GM23338 (cell line): ENCODE data around the gene TRPM3. TPM values are rescaled to one million over a fixed set of nuclear protein-coding genes. Genes with fewer than 3 reads are reported as not detected.

Experiments
- ATAC-seq: fragments of 200-7000 bp; cut with Tn5 transposase; 3 replicates; pipeline ENCODE4 v1.9.1; 2020
- DNase-seq: peaks from one replicate; pipeline ENCODE4 v3.0.0-alpha.2; 2015; ENCODE audit warnings: low spot score
- H2AFZ ChIP-seq: fragments of 200-600 bp; sonication (generic); 2 replicates; pipeline ENCODE4 v1.8.0; 2016; ENCODE audit warnings: antibody characterized with exemption, mild to moderate bottlenecking, moderate library complexity
- H3F3A ChIP-seq: fragments of 200-600 bp; sonication (generic); replicated peaks from 2 replicates; pipeline ENCODE4 v1.8.0; 2017; ENCODE audit warnings: antibody characterized with exemption, mixed run types, low read depth
- H3K27ac ChIP-seq: fragments of 200-600 bp; sonication (generic); 2 replicates; pipeline ENCODE4 v1.6.1; 2016; ENCODE audit warnings: low read depth
- H3K27me3 ChIP-seq: fragments of 200-600 bp; sonication (generic); 2 replicates; pipeline ENCODE4 v1.8.0; 2016; ENCODE audit warnings: mild to moderate bottlenecking, mixed run types, moderate library complexity; ENCODE audit not compliant: insufficient read depth
- H3K36me3 ChIP-seq: fragments of 200-600 bp; sonication (generic); 2 replicates; pipeline ENCODE4 v1.8.0; 2016; ENCODE audit warnings: mild to moderate bottlenecking; ENCODE audit not compliant: insufficient read depth
- H3K4me1 ChIP-seq: fragments of 200-600 bp; sonication (generic); 2 replicates; pipeline ENCODE4 v1.8.0; 2016; ENCODE audit warnings: mild to moderate bottlenecking, moderate library complexity; ENCODE audit not compliant: insufficient read depth
- H3K4me2 ChIP-seq: fragments of 200-600 bp; sonication (generic); 2 replicates; pipeline ENCODE4 v1.7.1; 2017; ENCODE audit warnings: mixed run types
- H3K4me3 ChIP-seq: fragments of 200-600 bp; sonication (generic); 2 replicates; pipeline ENCODE4 v1.6.1; 2016; ENCODE audit warnings: mixed run types
- H3K79me2 ChIP-seq: fragments of 200-600 bp; sonication (generic); replicated peaks from 2 replicates; pipeline ENCODE4 v1.8.0; 2017; ENCODE audit warnings: mild to moderate bottlenecking; ENCODE audit not compliant: insufficient read depth
- H3K9me2 ChIP-seq: fragments of 200-600 bp; sonication (generic); 2 replicates; pipeline ENCODE4 v1.8.0; 2017; ENCODE audit not compliant: insufficient read depth
- H4K20me1 ChIP-seq: fragments of 200-600 bp; sonication (generic); replicated peaks from 2 replicates; pipeline ENCODE4 v1.8.0; 2017; ENCODE audit warnings: mild to moderate bottlenecking; ENCODE audit not compliant: insufficient read depth
- H3K27ac Mint-ChIP-seq: 2 replicates; pipeline ENCODE4 v1.8.0; 2020; ENCODE audit warnings: inconsistent platforms, mild to moderate bottlenecking, moderate library complexity, mixed read lengths
- H3K27me3 Mint-ChIP-seq: 3 replicates; pipeline ENCODE4 v1.8.0; 2022; ENCODE audit warnings: low read depth, mild to moderate bottlenecking, moderate library complexity, mixed read lengths, inconsistent platforms; ENCODE audit not compliant: insufficient read depth, poor library complexity
- H3K36me3 Mint-ChIP-seq: 3 replicates; pipeline ENCODE4 v1.8.0; 2021; ENCODE audit warnings: low read depth, mild to moderate bottlenecking, inconsistent platforms, moderate library complexity, mixed read lengths
- H3K4me1 Mint-ChIP-seq: 3 replicates; pipeline ENCODE4 v1.8.0; 2020; ENCODE audit warnings: mild to moderate bottlenecking, inconsistent platforms, mixed read lengths
- H3K4me3 Mint-ChIP-seq: 3 replicates; pipeline ENCODE4 v1.8.0; 2021; ENCODE audit warnings: moderate library complexity, mild to moderate bottlenecking, inconsistent platforms, mixed read lengths
- H3K9me3 Mint-ChIP-seq: 3 replicates; pipeline ENCODE4 v1.8.0; 2020; ENCODE audit warnings: moderate library complexity, mild to moderate bottlenecking, inconsistent platforms, mixed read lengths
- CREB1 ChIP-seq: fragments of 250-450 bp; sonication (Bioruptor Pico); IDR thresholded peaks from 2 replicates; pipeline ENCODE4 v1.5.0; 2020; ENCODE audit warnings: low read depth, mild to moderate bottlenecking, moderate library complexity
- ETS1 ChIP-seq: IDR thresholded peaks from 2 replicates; pipeline ENCODE4 v1.6.1; 2016; ENCODE audit warnings: antibody characterized with exemption
- EZH2 ChIP-seq: fragments of 200-600 bp; sonication (generic); IDR thresholded peaks from one replicate; pipeline ENCODE4 v1.8.0; 2017; ENCODE audit warnings: antibody characterized with exemption, mild to moderate bottlenecking, low read depth; ENCODE audit not compliant: unreplicated experiment
- EZH2phosphoT487 ChIP-seq: fragments of 200-600 bp; sonication (generic); IDR thresholded peaks from one replicate; pipeline ENCODE4 v1.8.1; 2018; ENCODE audit warnings: antibody characterized with exemption; ENCODE audit not compliant: unreplicated experiment
- JUNB ChIP-seq: IDR thresholded peaks from one replicate; pipeline ENCODE4 v1.6.1; 2016; ENCODE audit warnings: antibody characterized with exemption; ENCODE audit not compliant: unreplicated experiment
- NANOG ChIP-seq: IDR thresholded peaks from 2 replicates; pipeline ENCODE4 v1.6.1; 2016; ENCODE audit warnings: antibody characterized with exemption, borderline replicate concordance
- POLR2AphosphoS5 ChIP-seq: IDR thresholded peaks from 2 replicates; pipeline ENCODE4 v1.6.1; 2016; ENCODE audit warnings: antibody characterized with exemption, low read depth
- STAT1 ChIP-seq: IDR thresholded peaks from one replicate; pipeline ENCODE4 v1.6.1; 2016; ENCODE audit warnings: antibody characterized with exemption; ENCODE audit not compliant: unreplicated experiment
- ZNF114 ChIP-seq: fragments of 250-450 bp; sonication (Bioruptor Pico); IDR thresholded peaks from 2 replicates; pipeline ENCODE4 v1.5.0; 2020; ENCODE audit warnings: mild to moderate bottlenecking, moderate library complexity
- ZNF331 ChIP-seq: fragments of 250-450 bp; sonication (Bioruptor Pico); IDR thresholded peaks from 2 replicates; pipeline ENCODE4 v1.5.0; 2020; ENCODE audit warnings: low read depth, mild to moderate bottlenecking, moderate library complexity
- polyA plus RNA-seq: library from polyadenylated mRNA; unstranded; fragments of >200 nt; fragmentation: Nextera tagmentation; extraction: Ambion mirVana; gene quantifications from 2 replicates; pipeline ENCODE4 v1.2.1, GENCODE V29; 2016
- total RNA-seq: library from RNA; depleted of rRNA; stranded (reverse); fragments of >200 nt; shearing (Covaris generic); gene quantifications from 2 replicates; pipeline ENCODE4 v1.2.3, GENCODE V29; 2014
- TF ChIP-seq, protein P1 (sequence below), 2 experiments: fragments of 200-600 bp in 1 of 2; sonication (generic) in 1 of 2; conservative IDR thresholded peaks; 2 replicates each; pipeline versions ENCODE4 v1.5.1 to v1.6.1; 2016 to 2017; ENCODE audit warnings: antibody characterized with exemption in 2 of 2, low read depth in 2 of 2, mild to moderate bottlenecking in 2 of 2, moderate library complexity in 1 of 2
- TF ChIP-seq, protein P2 (sequence below): IDR thresholded peaks from one replicate; pipeline ENCODE4 v1.6.1; 2018; ENCODE audit warnings: antibody characterized with exemption; ENCODE audit not compliant: unreplicated experiment

TRPM3 gene
- total and polyA plus RNA-seq, 2 experiments from 2014 or later, result 2.8 to 8.2 TPM

DNA sequence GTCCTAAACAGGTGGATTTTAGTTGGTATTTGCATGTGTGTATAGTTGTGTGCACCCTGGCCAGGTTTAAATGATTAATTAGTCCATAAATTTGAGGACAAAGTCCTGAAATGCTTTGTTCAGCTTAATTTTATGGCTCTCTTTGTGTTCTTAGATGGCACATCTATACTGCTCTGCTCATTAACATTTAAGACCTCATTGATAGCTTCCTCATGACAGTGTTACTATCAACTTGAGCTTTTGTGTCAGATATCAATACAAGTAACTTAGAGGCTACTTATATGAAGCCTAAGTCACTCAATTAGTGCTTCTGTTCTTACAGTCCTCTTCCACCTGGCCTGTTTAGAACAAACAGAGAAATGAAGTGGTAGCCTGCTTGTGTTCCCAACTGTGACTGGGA, 240.9 kb downstream of the TRPM3 start (continued):
- TF ChIP-seq NANOG (no peak), CREB1 (CRISPR knock-in tag) (no peak), ETS1 (no peak), ZNF114 (CRISPR knock-in tag) (no peak), STAT1 (no peak), EZH2 (no peak), ZNF331 (CRISPR knock-in tag) (no peak), EZH2phosphoT487 (no peak), POLR2AphosphoS5 (no peak)
- TF ChIP-seq, protein P1, sequence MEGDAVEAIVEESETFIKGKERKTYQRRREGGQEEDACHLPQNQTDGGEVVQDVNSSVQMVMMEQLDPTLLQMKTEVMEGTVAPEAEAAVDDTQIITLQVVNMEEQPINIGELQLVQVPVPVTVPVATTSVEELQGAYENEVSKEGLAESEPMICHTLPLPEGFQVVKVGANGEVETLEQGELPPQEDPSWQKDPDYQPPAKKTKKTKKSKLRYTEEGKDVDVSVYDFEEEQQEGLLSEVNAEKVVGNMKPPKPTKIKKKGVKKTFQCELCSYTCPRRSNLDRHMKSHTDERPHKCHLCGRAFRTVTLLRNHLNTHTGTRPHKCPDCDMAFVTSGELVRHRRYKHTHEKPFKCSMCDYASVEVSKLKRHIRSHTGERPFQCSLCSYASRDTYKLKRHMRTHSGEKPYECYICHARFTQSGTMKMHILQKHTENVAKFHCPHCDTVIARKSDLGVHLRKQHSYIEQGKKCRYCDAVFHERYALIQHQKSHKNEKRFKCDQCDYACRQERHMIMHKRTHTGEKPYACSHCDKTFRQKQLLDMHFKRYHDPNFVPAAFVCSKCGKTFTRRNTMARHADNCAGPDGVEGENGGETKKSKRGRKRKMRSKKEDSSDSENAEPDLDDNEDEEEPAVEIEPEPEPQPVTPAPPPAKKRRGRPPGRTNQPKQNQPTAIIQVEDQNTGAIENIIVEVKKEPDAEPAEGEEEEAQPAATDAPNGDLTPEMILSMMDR (conservative IDR thresholded peaks at IDR 0.05; ENCODE audit: low read depth in 2 of 2), result no peak

- Mint-ChIP-seq H3K27me3 (no peaks in the 10 kb centered on the region), H3K9me3 (no peaks in the 10 kb centered on the region), H3K27ac (no peak overlapping the region), H3K36me3 (no peaks in the 10 kb centered on the region), H3K4me1 (peaks cover 8% of the 10 kb centered on the region; the same call in 2 of the 3 replicates), H3K4me3 (no peak overlapping the region)
- Histone ChIP-seq H3K79me2 (no peaks in the 10 kb centered on the region), H3K27me3 (no peaks in the 10 kb centered on the region), H2AFZ (no peak overlapping the region), H3F3A (no peaks in the 10 kb centered on the region), H4K20me1 (no peaks in the 10 kb centered on the region), H3K4me2 (no peak overlapping the region), H3K36me3 (no peaks in the 10 kb centered on the region), H3K9me2 (peaks cover 8% of the 10 kb centered on the region), H3K4me3 (no peak overlapping the region), H3K4me1 (no peaks in the 10 kb centered on the region), H3K27ac (no peak overlapping the region)
- ATAC-seq (no peak), DNase-seq (no peak)
- no peak for TF ChIP-seq EZH2
- TF ChIP-seq, protein P2, sequence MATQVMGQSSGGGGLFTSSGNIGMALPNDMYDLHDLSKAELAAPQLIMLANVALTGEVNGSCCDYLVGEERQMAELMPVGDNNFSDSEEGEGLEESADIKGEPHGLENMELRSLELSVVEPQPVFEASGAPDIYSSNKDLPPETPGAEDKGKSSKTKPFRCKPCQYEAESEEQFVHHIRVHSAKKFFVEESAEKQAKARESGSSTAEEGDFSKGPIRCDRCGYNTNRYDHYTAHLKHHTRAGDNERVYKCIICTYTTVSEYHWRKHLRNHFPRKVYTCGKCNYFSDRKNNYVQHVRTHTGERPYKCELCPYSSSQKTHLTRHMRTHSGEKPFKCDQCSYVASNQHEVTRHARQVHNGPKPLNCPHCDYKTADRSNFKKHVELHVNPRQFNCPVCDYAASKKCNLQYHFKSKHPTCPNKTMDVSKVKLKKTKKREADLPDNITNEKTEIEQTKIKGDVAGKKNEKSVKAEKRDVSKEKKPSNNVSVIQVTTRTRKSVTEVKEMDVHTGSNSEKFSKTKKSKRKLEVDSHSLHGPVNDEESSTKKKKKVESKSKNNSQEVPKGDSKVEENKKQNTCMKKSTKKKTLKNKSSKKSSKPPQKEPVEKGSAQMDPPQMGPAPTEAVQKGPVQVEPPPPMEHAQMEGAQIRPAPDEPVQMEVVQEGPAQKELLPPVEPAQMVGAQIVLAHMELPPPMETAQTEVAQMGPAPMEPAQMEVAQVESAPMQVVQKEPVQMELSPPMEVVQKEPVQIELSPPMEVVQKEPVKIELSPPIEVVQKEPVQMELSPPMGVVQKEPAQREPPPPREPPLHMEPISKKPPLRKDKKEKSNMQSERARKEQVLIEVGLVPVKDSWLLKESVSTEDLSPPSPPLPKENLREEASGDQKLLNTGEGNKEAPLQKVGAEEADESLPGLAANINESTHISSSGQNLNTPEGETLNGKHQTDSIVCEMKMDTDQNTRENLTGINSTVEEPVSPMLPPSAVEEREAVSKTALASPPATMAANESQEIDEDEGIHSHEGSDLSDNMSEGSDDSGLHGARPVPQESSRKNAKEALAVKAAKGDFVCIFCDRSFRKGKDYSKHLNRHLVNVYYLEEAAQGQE, result no peak
- no peak for TF ChIP-seq CREB1 (CRISPR knock-in tag)
- TF ChIP-seq ZNF114 (CRISPR knock-in tag), result no peak
- TF ChIP-seq NANOG, result no peak
- TF ChIP-seq JUNB, result no peak
- TF ChIP-seq, protein P1 (conservative IDR thresholded peaks at IDR 0.05; ENCODE audit: low read depth in 2 of 2), result no peak
These were observed 242.8 kb downstream of the TRPM3 start for GRCh38 chr9:70878576-70878975.
